ENCODE data around the gene CEP131.

- TF ChIP-seq CTCF (IDR thresholded peaks at IDR 0.05) = no peak
- no peak for TF ChIP-seq POLR2A (IDR thresholded peaks at IDR 0.05)
Observed at GRCh38 chr17:81179861-81180260, 42.9 kb downstream of the CEP131 start.
